ENCODE data around the gene PEAR1.

The PEAR1 gene

GRCh38 chr1:156958247-156958714 lies 64.8 kb downstream of the PEAR1 start:
- H3K4me3 ChIP-seq (ENCODE audit: low read depth, low read length) = no peak overlapping the region

DNA sequence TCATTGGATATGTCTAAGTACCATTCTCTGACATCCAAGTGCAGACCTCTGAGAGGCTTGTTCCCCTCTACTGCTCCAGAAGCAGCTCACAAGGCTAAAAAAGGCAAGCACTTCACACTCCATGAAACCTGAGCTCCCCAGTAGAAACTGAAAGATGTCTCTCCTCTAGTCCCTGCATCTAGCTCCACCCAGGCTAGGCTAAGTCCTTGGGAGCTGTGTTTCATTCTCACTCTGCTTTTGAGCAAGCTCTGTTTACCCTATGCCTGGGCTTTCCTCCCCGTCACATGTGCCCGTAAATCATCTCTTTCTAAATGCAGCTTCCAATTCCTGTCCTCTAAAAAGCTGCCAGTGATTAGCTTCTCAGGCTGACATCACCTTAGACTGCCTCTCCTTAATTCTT lies 65.9 kb downstream of the PEAR1 start:
- H3K4me3 ChIP-seq (ENCODE audit: low read depth, low read length) = no peak overlapping the region

DNA sequence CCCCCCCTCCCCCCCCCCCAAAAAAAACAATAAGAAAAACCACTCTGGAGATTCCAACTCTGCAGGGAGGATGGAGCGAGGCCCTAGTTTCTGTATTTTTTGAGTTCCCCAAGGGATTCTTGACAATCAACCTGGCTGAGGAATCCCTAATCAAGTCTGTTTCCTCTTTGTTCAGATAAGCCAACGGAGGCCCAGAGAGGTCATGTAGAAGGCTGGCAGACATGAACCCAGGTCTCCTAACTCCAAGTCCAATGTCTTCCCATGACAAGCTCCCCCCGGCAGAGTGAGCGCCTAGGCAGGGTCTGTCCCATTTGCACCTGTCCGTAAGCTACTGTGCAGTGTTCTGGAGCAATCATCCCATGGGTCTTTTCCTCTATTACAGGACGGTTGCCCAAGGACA lies 66.4 kb downstream of the PEAR1 start:
- no peak overlapping the region for H3K4me3 ChIP-seq (ENCODE audit: low read depth, low read length)

DNA sequence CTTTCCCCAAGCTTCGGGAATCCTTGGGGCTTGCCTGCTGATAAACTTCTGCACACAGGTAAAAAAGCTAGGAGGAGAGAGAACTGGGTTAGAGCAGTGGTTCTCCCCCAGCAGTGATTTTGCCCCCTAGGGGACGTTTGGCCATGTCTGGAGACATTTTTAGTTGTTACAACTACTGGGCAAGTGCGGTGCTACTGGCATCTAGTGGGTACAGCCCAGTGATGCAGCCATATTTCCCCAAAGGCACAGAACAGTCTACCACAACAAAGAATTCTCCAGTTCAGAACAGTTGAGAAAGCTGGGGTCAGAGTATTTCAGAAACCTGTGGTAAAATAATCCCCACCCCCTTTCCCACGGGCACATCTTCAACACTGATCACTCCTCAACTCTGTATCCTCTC lies 68.2 kb downstream of the PEAR1 start:
- no peak overlapping the region for H3K4me3 ChIP-seq (ENCODE audit: low read depth, low read length)

DNA sequence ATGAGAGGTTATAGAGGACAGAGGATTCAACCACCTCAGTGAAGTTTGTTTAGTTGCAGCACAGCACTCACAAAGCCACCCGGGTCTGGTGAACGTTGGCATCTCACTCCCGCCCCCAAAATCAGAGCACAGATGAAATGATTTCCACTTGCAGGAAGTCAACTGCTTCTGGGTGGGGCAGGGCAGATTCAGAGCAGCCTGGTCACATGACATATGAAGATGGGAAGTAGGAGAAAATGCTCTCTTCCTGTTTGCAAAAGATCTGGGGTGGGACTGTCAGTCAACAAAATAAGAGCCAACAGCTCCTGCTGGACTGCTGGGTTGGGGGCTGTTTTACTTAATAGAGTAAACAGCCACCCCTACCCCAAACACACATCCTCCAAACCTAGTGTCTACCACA lies 70.1 kb downstream of the PEAR1 start:
- H3K4me3 ChIP-seq (ENCODE audit: low read depth, low read length) = no peak overlapping the region

- no peak overlapping the region for H3K4me3 ChIP-seq (ENCODE audit: low read depth, low read length)
Observed at GRCh38 chr1:156964441-156964840, 70.9 kb downstream of the PEAR1 start.
